ENCODE measurements around the gene KCNB1. TPM values are rescaled to one million over a fixed set of nuclear protein-coding genes. Genes with fewer than 3 reads are reported as not detected.

Gene KCNB1
- total RNA-seq, 5 donors from 2014 or later (not counting 1 experiment from before 2014, with no cell fraction given), result 0.03 to 0.13 (median 0.12) TPM; not detected in 1

DNA sequence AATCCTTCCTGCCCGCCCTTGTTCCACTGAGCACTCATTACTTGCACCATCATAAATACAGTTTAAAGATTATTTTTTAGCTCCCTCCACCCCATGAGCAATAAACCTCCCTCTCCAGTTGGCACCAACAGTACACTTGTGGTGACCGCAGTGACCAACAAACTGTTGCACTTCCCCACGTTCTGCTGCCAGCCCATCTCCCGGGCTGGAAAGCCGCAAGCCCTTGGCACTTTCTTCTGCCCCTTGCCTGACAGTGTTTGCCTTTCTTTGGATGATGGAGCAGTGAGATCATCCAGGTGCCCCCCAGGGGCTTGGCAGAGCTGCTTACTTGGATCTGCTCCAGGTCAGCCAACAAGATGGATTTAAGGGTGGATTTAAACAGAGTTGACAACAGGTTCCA lies 21.6 kb downstream of the KCNB1 start:
- ATAC-seq (replicated peaks in 1 of 4), result no peak
- ChIA-PET POLR2A (no interaction called here), CTCF (no interaction called here)
- Mint-ChIP-seq H3K27me3 (peaks cover 14 to 32% of the 10 kb centered on the region in 2 donors), H3K9me3 (no peaks in the 10 kb centered on the region), H3K4me3 (no peak overlapping the region), H3K27ac (no peak overlapping the region), H3K36me3 (no peaks in the 10 kb centered on the region), H3K4me1 (no peaks in the 10 kb centered on the region)
- Histone ChIP-seq H3K27ac (ENCODE audit: low read length) (no peak overlapping the region), H3K9me3 (no peaks in the 10 kb centered on the region), H3K4me1 (ENCODE audit: control insufficient read depth in 1 of 2, extremely low read depth in 1 of 2, insufficient read depth in 2 of 2, low read length in 2 of 2) (no peaks in the 10 kb centered on the region), H3K4me3 (ENCODE audit: control insufficient read depth in 1 of 2, extremely low read depth in 1 of 2, low read length in 1 of 2) (no peak overlapping the region), H3K27me3 (replicated peaks in 1 of 2; ENCODE audit: control insufficient read depth in 2 of 2, extremely low read depth in 1 of 2, insufficient read depth in 2 of 2, low read length in 1 of 2) (peaks cover 0 to 24% of the 10 kb centered on the region in 2 experiments), H3K36me3 (ENCODE audit: control insufficient read depth in 2 of 2, extremely low read depth in 1 of 2, insufficient read depth in 1 of 2, low read length in 1 of 2) (no peaks in the 10 kb centered on the region)
- no peak for DNase-seq
- WGBS (ENCODE audit: insufficient coverage), result 92% methylated on average over 5 of the region's 5 CpGs

- Mint-ChIP-seq H3K4me3 (no peak overlapping the region), H3K27me3 (peaks cover 17 to 32% of the 10 kb centered on the region in 2 donors), H3K27ac (no peak overlapping the region), H3K4me1 (no peaks in the 10 kb centered on the region), H3K9me3 (no peaks in the 10 kb centered on the region), H3K36me3 (no peaks in the 10 kb centered on the region)
- H3K27me3 ChIP-seq (replicated peaks in 1 of 2; ENCODE audit: control insufficient read depth in 2 of 2, extremely low read depth in 1 of 2, insufficient read depth in 2 of 2, low read length in 1 of 2), result peaks cover 0 to 24% of the 10 kb centered on the region in 2 experiments
- DNase-seq (no peak), ATAC-seq (replicated peaks in 1 of 4) (no peak)
- H3K9me3 ChIP-seq, result no peaks in the 10 kb centered on the region
- POLR2A ChIA-PET, result no interaction called here
- CTCF ChIA-PET, result no interaction called here
- WGBS (ENCODE audit: insufficient coverage), result 78% methylated on average over 5 of the region's 6 CpGs
- H3K27ac ChIP-seq (ENCODE audit: low read length), result no peak overlapping the region
- no peaks in the 10 kb centered on the region for H3K36me3 ChIP-seq (ENCODE audit: control insufficient read depth in 2 of 2, extremely low read depth in 1 of 2, insufficient read depth in 1 of 2, low read length in 1 of 2)
- H3K4me3 ChIP-seq (ENCODE audit: control insufficient read depth in 1 of 2, extremely low read depth in 1 of 2, low read length in 1 of 2), result no peak overlapping the region
- no peaks in the 10 kb centered on the region for H3K4me1 ChIP-seq (ENCODE audit: control insufficient read depth in 1 of 2, extremely low read depth in 1 of 2, insufficient read depth in 2 of 2, low read length in 2 of 2)
Measured at GRCh38 chr20:49460131-49460530, 22.3 kb downstream of the KCNB1 start.

GRCh38 chr20:49459684-49460083 lies 22.8 kb downstream of the KCNB1 start:
- Mint-ChIP-seq H3K27ac (no peak overlapping the region), H3K27me3 (peaks cover 19 to 35% of the 10 kb centered on the region in 2 donors), H3K4me3 (no peak overlapping the region), H3K36me3 (no peaks in the 10 kb centered on the region), H3K9me3 (no peaks in the 10 kb centered on the region), H3K4me1 (no peaks in the 10 kb centered on the region)
- no peaks in the 10 kb centered on the region for H3K9me3 ChIP-seq
- ChIA-PET POLR2A (no interaction called here), CTCF (no interaction called here)
- no peak overlapping the region for H3K27ac ChIP-seq (ENCODE audit: low read length)
- WGBS (ENCODE audit: insufficient coverage), result 67% methylated on average over 2 of the region's 6 CpGs
- ATAC-seq (replicated peaks in 1 of 4), result no peak
- no peaks in the 10 kb centered on the region for H3K4me1 ChIP-seq (ENCODE audit: control insufficient read depth in 1 of 2, extremely low read depth in 1 of 2, insufficient read depth in 2 of 2, low read length in 2 of 2)
- no peaks in the 10 kb centered on the region for H3K36me3 ChIP-seq (ENCODE audit: control insufficient read depth in 2 of 2, extremely low read depth in 1 of 2, insufficient read depth in 1 of 2, low read length in 1 of 2)
- no peak overlapping the region for H3K4me3 ChIP-seq (ENCODE audit: control insufficient read depth in 1 of 2, extremely low read depth in 1 of 2, low read length in 1 of 2)
- peaks cover 0 to 22% of the 10 kb centered on the region in 2 experiments for H3K27me3 ChIP-seq (replicated peaks in 1 of 2; ENCODE audit: control insufficient read depth in 2 of 2, extremely low read depth in 1 of 2, insufficient read depth in 2 of 2, low read length in 1 of 2)
- no peak for DNase-seq

DNA sequence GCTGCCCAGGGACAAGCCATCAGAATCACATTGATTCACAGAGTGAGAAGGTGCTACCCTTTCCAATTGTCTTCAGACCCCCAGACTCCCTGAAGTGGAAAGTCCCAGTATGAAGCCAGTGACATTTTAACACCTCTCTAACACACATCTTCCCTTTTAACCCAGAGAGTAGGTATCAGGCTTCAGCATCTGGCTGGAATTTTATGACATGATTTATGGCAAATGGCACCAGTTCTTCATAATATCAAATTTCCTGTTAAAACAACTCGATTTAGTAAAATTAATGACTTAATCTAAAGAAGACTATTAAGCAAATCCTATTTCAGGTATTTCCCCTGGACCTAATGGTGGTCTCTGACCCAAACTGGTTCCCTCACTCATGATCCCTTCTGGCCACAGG lies 25.0 kb downstream of the KCNB1 start:
- no peaks in the 10 kb centered on the region for H3K9me3 Mint-ChIP-seq
- Histone ChIP-seq H3K4me1 (ENCODE audit: control insufficient read depth in 1 of 2, extremely low read depth in 1 of 2, insufficient read depth in 2 of 2, low read length in 2 of 2) (no peaks in the 10 kb centered on the region), H3K36me3 (ENCODE audit: control insufficient read depth in 2 of 2, extremely low read depth in 1 of 2, insufficient read depth in 1 of 2, low read length in 1 of 2) (no peaks in the 10 kb centered on the region), H3K27ac (ENCODE audit: low read length) (no peak overlapping the region), H3K27me3 (replicated peaks in 1 of 2; ENCODE audit: control insufficient read depth in 2 of 2, extremely low read depth in 1 of 2, insufficient read depth in 2 of 2, low read length in 1 of 2) (peaks cover 0 to 23% of the 10 kb centered on the region in 2 experiments), H3K9me3 (no peaks in the 10 kb centered on the region), H3K4me3 (ENCODE audit: control insufficient read depth in 1 of 2, extremely low read depth in 1 of 2, low read length in 1 of 2) (no peak overlapping the region)
- no peaks in the 10 kb centered on the region for H3K36me3 Mint-ChIP-seq
- ChIA-PET CTCF (no interaction called here), POLR2A (no interaction called here)
- no peaks in the 10 kb centered on the region for H3K4me1 Mint-ChIP-seq
- ATAC-seq (replicated peaks in 1 of 4), result no peak
- no CpG with 5 or more reads among the region's 1 CpG for WGBS (ENCODE audit: insufficient coverage)
- DNase-seq, result no peak
- H3K27ac Mint-ChIP-seq, result no peak overlapping the region
- H3K27me3 Mint-ChIP-seq, result peaks cover 31 to 36% of the 10 kb centered on the region in 2 donors
- H3K4me3 Mint-ChIP-seq, result no peak overlapping the region

GRCh38 chr20:49456646-49457045 lies 25.8 kb downstream of the KCNB1 start:
- no peak overlapping the region for H3K27ac ChIP-seq (ENCODE audit: low read length)
- Mint-ChIP-seq H3K27me3 (peaks cover 33 to 38% of the 10 kb centered on the region in 2 donors), H3K36me3 (no peaks in the 10 kb centered on the region), H3K27ac (no peak overlapping the region), H3K4me1 (no peaks in the 10 kb centered on the region), H3K4me3 (no peak overlapping the region), H3K9me3 (no peaks in the 10 kb centered on the region)
- ChIA-PET POLR2A (no interaction called here), CTCF (no interaction called here)
- no peaks in the 10 kb centered on the region for H3K36me3 ChIP-seq (ENCODE audit: control insufficient read depth in 2 of 2, extremely low read depth in 1 of 2, insufficient read depth in 1 of 2, low read length in 1 of 2)
- no peaks in the 10 kb centered on the region for H3K4me1 ChIP-seq (ENCODE audit: control insufficient read depth in 1 of 2, extremely low read depth in 1 of 2, insufficient read depth in 2 of 2, low read length in 2 of 2)
- ATAC-seq (replicated peaks in 1 of 4) (no peak), DNase-seq (no peak)
- H3K4me3 ChIP-seq (ENCODE audit: control insufficient read depth in 1 of 2, extremely low read depth in 1 of 2, low read length in 1 of 2), result no peak overlapping the region
- WGBS (ENCODE audit: insufficient coverage), result 88% methylated on average over 6 of the region's 6 CpGs
- H3K9me3 ChIP-seq, result no peaks in the 10 kb centered on the region
- peaks cover 0 to 29% of the 10 kb centered on the region in 2 experiments for H3K27me3 ChIP-seq (replicated peaks in 1 of 2; ENCODE audit: control insufficient read depth in 2 of 2, extremely low read depth in 1 of 2, insufficient read depth in 2 of 2, low read length in 1 of 2)

- CTCF ChIA-PET, result no interaction called here
- H3K27me3 ChIP-seq (replicated peaks in 1 of 2; ENCODE audit: control insufficient read depth in 2 of 2, extremely low read depth in 1 of 2, insufficient read depth in 2 of 2, low read length in 1 of 2), result peaks cover 0 to 28% of the 10 kb centered on the region in 2 experiments
- H3K4me1 Mint-ChIP-seq, result no peaks in the 10 kb centered on the region
- ATAC-seq (replicated peaks in 1 of 4) (no peak), DNase-seq (no peak)
- 92% methylated on average over 3 of the region's 6 CpGs for WGBS (ENCODE audit: insufficient coverage)
- no peaks in the 10 kb centered on the region for H3K36me3 Mint-ChIP-seq
- no peaks in the 10 kb centered on the region for H3K9me3 Mint-ChIP-seq
- POLR2A ChIA-PET, result no interaction called here
- H3K27ac ChIP-seq (ENCODE audit: low read length), result no peak overlapping the region
- H3K4me3 Mint-ChIP-seq, result no peak overlapping the region
- no peak overlapping the region for H3K4me3 ChIP-seq (ENCODE audit: control insufficient read depth in 1 of 2, extremely low read depth in 1 of 2, low read length in 1 of 2)
- H3K4me1 ChIP-seq (ENCODE audit: control insufficient read depth in 1 of 2, extremely low read depth in 1 of 2, insufficient read depth in 2 of 2, low read length in 2 of 2), result no peaks in the 10 kb centered on the region
- H3K9me3 ChIP-seq, result no peaks in the 10 kb centered on the region
- no peaks in the 10 kb centered on the region for H3K36me3 ChIP-seq (ENCODE audit: control insufficient read depth in 2 of 2, extremely low read depth in 1 of 2, insufficient read depth in 1 of 2, low read length in 1 of 2)
- no peak overlapping the region for H3K27ac Mint-ChIP-seq
- peaks cover 32 to 41% of the 10 kb centered on the region in 2 donors for H3K27me3 Mint-ChIP-seq
Measured at GRCh38 chr20:49455691-49456090, 26.8 kb downstream of the KCNB1 start.

GRCh38 chr20:49452011-49452482 lies 30.4 kb downstream of the KCNB1 start:
- no peaks in the 10 kb centered on the region for H3K9me3 ChIP-seq
- H3K4me1 ChIP-seq (ENCODE audit: control insufficient read depth in 1 of 2, extremely low read depth in 1 of 2, insufficient read depth in 2 of 2, low read length in 2 of 2), result no peaks in the 10 kb centered on the region
- no peak overlapping the region for H3K4me3 ChIP-seq (ENCODE audit: control insufficient read depth in 1 of 2, extremely low read depth in 1 of 2, low read length in 1 of 2)
- ATAC-seq (replicated peaks in 1 of 4), result no peak
- ChIA-PET POLR2A (no interaction called here), CTCF (no interaction called here)
- DNase-seq, result no peak
- Mint-ChIP-seq H3K4me1 (no peaks in the 10 kb centered on the region), H3K36me3 (no peaks in the 10 kb centered on the region), H3K27me3 (peaks cover 31 to 43% of the 10 kb centered on the region in 2 donors), H3K9me3 (no peaks in the 10 kb centered on the region), H3K4me3 (no peak overlapping the region), H3K27ac (no peak overlapping the region)
- H3K27ac ChIP-seq (ENCODE audit: low read length), result no peak overlapping the region
- peaks cover 0 to 39% of the 10 kb centered on the region in 2 experiments for H3K27me3 ChIP-seq (replicated peaks in 1 of 2; ENCODE audit: control insufficient read depth in 2 of 2, extremely low read depth in 1 of 2, insufficient read depth in 2 of 2, low read length in 1 of 2)
- no peaks in the 10 kb centered on the region for H3K36me3 ChIP-seq (ENCODE audit: control insufficient read depth in 2 of 2, extremely low read depth in 1 of 2, insufficient read depth in 1 of 2, low read length in 1 of 2)
- 50% methylated on average over 1 of the region's 9 CpGs for WGBS (ENCODE audit: insufficient coverage)
